AG09309 (cell line): ENCODE measurements around the gene FFAR1.

Source experiments
- DNase-seq: peaks from one replicate; pipeline ENCODE4 v3.0.0-alpha.2; 2010; ENCODE audit warnings: low read depth
- H3K4me3 ChIP-seq: 2 replicates; pipeline ENCODE4 v1.5.1; 2011; ENCODE audit warnings: mild to moderate bottlenecking, low read depth, low read length, moderate library complexity; ENCODE audit not compliant: control insufficient read depth
- CTCF ChIP-seq: IDR thresholded peaks from 2 replicates; pipeline ENCODE4 v1.5.1; 2011; ENCODE audit warnings: mild to moderate bottlenecking, low read depth, low read length, inconsistent platforms; ENCODE audit not compliant: insufficient read depth, control insufficient read depth; ENCODE audit errors: missing control alignments

Gene FFAR1

GRCh38 chr19:35345671-35346111 lies 2.0 kb upstream of the FFAR1 start:
- TF ChIP-seq CTCF = no peak
- no peak overlapping the region for H3K4me3 ChIP-seq
- no peak for DNase-seq

- no peak overlapping the region for H3K4me3 ChIP-seq
- DNase-seq = no peak
- no peak for TF ChIP-seq CTCF
These were observed 1.3 kb upstream of the FFAR1 start for GRCh38 chr19:35346193-35347052.

GRCh38 chr19:35347930-35348298 lies 212 bp downstream of the FFAR1 start:
- no peak for TF ChIP-seq CTCF
- DNase-seq = no peak
- no peak overlapping the region for H3K4me3 ChIP-seq

GRCh38 chr19:35348911-35349611 lies 1.4 kb downstream of the FFAR1 start:
- H3K4me3 ChIP-seq = no peak overlapping the region
- TF ChIP-seq CTCF = no peak
- no peak for DNase-seq

- DNase-seq = no peak
- no peak overlapping the region for H3K4me3 ChIP-seq
- no peak for TF ChIP-seq CTCF
These were observed 2.2 kb downstream of the FFAR1 start for GRCh38 chr19:35349614-35350521.

GRCh38 chr19:35350591-35350990 lies 2.9 kb downstream of the FFAR1 start:
- no peak overlapping the region for H3K4me3 ChIP-seq

More at GRCh38 chr19:35350591-35350990, 2.9 kb downstream of the FFAR1 start:
- no peak for DNase-seq
- TF ChIP-seq CTCF = no peak
